ENCODE results near the gene CRBN.

The CRBN gene

DNA sequence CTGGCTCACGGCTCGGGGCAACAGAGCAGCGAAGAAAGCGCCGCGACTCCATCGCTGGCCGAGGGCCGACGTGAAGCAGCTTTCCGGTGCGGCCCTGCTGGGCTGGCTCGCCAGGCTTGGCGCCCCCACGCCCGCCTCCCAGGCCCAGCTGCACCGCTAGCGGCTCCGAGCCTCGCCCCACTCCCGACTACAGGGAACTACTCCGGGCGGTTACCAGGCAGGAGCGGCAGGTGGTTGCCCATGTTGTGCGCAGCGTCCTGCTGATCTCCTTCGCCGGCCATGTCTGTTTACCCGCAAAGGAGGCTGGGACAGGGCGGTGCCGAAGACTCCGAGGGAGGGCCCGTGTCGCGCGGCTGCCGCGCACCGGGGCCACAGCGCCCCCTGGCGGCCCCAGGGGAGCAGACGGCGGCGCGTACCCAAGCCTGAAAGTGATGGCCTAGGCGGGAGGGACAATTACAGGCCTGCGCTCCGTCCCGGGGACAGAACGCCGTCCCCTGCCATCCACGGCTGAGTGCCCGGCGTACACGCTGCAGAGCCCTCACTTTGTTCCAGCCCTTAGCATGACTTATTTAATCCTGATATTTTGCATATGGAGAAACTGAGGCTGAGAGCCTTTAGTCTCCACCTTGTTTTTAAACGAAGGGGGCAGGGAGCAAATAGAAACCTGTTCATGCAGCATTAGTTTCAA is at the start of gene CRBN:
TSS of gene CRBN (minus strand) at position 285 of the 688 bp plus-strand sequence. CDS start at position 281, 4 bp downstream.
- peak; percentile 54 for DNase-seq (ENCODE audit: low read depth)
- in situ Hi-C loops (cut with HindIII; ENCODE audit: low sequenced_read_pairs): no loop called here
- TF ChIP-seq, protein P1, sequence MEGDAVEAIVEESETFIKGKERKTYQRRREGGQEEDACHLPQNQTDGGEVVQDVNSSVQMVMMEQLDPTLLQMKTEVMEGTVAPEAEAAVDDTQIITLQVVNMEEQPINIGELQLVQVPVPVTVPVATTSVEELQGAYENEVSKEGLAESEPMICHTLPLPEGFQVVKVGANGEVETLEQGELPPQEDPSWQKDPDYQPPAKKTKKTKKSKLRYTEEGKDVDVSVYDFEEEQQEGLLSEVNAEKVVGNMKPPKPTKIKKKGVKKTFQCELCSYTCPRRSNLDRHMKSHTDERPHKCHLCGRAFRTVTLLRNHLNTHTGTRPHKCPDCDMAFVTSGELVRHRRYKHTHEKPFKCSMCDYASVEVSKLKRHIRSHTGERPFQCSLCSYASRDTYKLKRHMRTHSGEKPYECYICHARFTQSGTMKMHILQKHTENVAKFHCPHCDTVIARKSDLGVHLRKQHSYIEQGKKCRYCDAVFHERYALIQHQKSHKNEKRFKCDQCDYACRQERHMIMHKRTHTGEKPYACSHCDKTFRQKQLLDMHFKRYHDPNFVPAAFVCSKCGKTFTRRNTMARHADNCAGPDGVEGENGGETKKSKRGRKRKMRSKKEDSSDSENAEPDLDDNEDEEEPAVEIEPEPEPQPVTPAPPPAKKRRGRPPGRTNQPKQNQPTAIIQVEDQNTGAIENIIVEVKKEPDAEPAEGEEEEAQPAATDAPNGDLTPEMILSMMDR (IDR thresholded peaks at IDR 0.05; ENCODE audit: low read depth, low read length, missing control alignments): peak; percentile 99
- peak within 1 kb of the TSS; percentile 85 for H3K4me3 ChIP-seq (ENCODE audit: low read depth, low read length)

DNA sequence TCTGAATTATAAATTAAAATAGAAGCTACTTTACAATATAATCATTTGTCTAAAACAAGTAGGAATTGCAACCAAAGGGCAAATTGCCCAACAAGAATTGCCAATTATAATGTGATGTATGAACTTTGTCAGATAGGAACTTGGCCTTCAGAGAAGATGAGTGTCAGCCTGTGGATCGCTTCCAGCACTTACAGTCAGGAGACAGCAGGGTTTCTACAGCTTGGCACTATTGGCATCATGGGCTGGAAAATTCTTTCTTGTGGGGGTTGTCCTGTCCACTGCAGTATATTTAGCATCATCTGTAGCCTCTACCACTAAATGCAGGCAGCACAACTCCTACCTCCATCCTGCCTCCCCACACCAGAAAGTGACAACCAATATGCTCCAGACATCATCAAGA is 48.1 kb upstream of the CRBN start:
- TF ChIP-seq, protein P1 (IDR thresholded peaks at IDR 0.05; ENCODE audit: low read depth, low read length, missing control alignments): no peak
- DNase-seq (ENCODE audit: low read depth): no peak
- H3K4me3 ChIP-seq (ENCODE audit: low read depth, low read length): no peak overlapping the region
- in situ Hi-C loops (cut with HindIII; ENCODE audit: low sequenced_read_pairs): no loop called here

DNA sequence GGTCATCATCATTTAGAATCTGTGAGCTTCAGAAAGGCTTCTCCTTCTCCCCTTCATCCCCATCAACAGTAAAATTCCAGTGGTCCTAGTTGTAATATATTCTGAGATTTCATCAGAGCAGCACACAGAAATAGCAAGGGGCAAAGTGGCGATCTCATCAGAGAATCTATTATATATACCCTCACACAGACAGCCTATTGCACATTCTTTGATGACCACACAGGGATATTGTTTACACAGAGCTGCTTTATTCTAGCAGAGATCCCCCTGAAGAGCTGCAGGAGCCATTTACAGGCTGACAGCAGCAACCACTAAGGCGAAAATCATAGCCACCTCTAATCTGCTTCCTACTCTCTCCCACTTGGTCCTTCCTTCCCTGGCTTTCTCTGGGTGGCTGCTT is 42.0 kb upstream of the CRBN start:
- TF ChIP-seq, protein P1 (IDR thresholded peaks at IDR 0.05; ENCODE audit: low read depth, low read length, missing control alignments): no peak
- in situ Hi-C loops (cut with HindIII; ENCODE audit: low sequenced_read_pairs): no loop called here
- H3K4me3 ChIP-seq (ENCODE audit: low read depth, low read length): no peak overlapping the region
- no peak for DNase-seq (ENCODE audit: low read depth)

DNA sequence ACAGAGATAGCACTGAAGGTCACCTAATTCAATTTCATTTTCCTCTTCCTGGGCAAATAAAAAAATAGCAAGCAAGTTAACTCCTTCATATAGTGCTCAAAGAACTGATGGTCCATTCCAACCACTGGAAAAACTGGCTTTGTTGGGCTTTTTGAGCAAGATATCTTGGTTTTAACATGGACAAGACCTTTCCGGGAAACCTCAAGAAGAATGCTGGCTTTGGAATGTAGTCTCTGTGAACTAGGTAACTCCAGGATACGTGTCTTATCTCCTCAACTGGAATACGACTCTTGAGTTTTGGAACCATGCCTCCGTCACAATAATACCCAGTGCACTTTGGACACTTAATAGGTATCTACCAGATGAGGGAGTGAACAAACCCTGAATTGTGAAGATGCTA is 36.9 kb upstream of the CRBN start:
- no peak for DNase-seq (ENCODE audit: low read depth)
- H3K4me3 ChIP-seq (ENCODE audit: low read depth, low read length): no peak overlapping the region
- TF ChIP-seq, protein P1 (IDR thresholded peaks at IDR 0.05; ENCODE audit: low read depth, low read length, missing control alignments): no peak
- in situ Hi-C loops (cut with HindIII; ENCODE audit: low sequenced_read_pairs): no loop called here

DNA sequence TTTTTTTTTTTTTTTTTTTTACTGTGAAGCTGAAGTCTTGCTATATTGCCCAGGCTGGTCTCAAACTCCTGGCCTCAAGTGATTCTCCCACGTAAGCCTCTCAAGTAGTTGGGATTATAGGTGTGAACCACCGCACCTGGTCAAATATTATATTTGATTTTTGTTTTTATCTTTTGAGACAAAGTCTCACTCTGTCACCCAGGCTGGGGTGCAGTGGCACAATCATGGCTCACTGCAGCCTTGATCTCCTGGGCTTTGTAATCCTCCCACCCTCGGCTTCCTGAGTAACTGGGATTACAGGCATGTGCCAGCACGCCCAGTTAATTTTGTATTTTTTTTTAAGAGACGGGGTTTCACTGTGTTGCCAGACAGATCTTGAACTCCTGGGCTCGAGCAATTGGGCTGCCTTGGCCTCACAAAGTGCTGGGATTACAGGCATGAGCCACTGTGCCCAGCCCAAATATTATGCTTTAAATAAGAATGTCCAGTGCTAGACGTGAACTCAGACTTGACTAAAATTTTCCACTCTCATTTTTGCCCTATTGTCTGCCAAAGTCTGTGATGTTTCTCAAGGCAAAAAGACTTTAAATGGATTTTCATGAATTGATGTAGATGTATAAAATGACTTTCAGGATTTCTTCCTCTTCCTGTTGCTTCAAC is 33.4 kb upstream of the CRBN start:
- in situ Hi-C loops (cut with HindIII; ENCODE audit: low sequenced_read_pairs): no loop called here
- DNase-seq (ENCODE audit: low read depth): no peak
- H3K4me3 ChIP-seq (ENCODE audit: low read depth, low read length): no peak overlapping the region
- TF ChIP-seq, protein P1 (IDR thresholded peaks at IDR 0.05; ENCODE audit: low read depth, low read length, missing control alignments): no peak

DNA sequence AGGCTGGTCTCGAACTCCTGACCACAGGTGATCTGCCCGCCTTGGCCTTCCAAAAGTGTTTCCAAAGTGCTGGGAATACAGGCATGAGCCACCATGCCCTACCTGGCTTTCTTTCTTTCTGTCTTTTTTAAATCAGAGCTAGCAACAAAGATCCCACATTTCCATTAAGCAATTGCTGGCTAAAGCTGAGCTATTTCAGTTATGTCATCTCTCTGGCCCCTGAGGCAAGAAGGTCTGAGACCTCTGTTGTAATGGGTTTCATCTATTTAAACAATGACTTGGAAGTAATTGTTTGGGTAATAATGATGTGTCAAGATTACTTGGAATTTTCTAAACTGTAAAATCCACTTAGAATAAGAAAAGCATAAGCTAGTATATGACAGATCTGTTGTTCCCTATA is 30.2 kb upstream of the CRBN start:
- TF ChIP-seq, protein P1 (IDR thresholded peaks at IDR 0.05; ENCODE audit: low read depth, low read length, missing control alignments): no peak
- in situ Hi-C loops (cut with HindIII; ENCODE audit: low sequenced_read_pairs): no loop called here
- no peak for DNase-seq (ENCODE audit: low read depth)
- H3K4me3 ChIP-seq (ENCODE audit: low read depth, low read length): no peak overlapping the region
